A549 (cell line): ENCODE results near the gene PADI4. TPM values are rescaled to one million over a fixed set of nuclear protein-coding genes. Genes with fewer than 3 reads are reported as not detected.

Experiments used
- ATAC-seq, 2 experiments: fragments of 200-7000 bp in 1 of 2; fragments of >200 bp in 1 of 2; cut with Nextera tagmentation in 1 of 2; cut with Tn5 transposase in 1 of 2; 3 replicates each; pipeline versions ENCODE4 v1.8.0 to v1.9.1; 2018 to 2020; ENCODE audit warnings: mild to moderate bottlenecking in 1 of 2, moderate library complexity in 1 of 2
- CTCF ChIA-PET: fragments of 300-600 bp; sonication (Branson Sonifier 250); formaldehyde crosslinking; extraction: SDS; loops from one replicate; lab custom pipeline; 2021; ENCODE audit warnings: antibody characterized with exemption, inconsistent platforms; lab: Yijun Ruan, JAX
- POLR2A ChIA-PET: fragments of 350-600 bp; formaldehyde crosslinking; extraction: SDS; loops from one replicate; lab custom pipeline; 2021; ENCODE audit warnings: antibody characterized with exemption, inconsistent platforms; lab: Yijun Ruan, JAX
- DNase-seq, 2 experiments: peaks; one replicate each; pipeline versions ENCODE4 v3.0.0 to v3.0.0-alpha.2; 2011 to 2016; ENCODE audit warnings: low read depth in 1 of 2, low spot score in 1 of 2
- FAIRE-seq: peaks from 2 replicates; lab custom pipeline; 2011; peaks lifted over from hg19 to GRCh38; lab: Jason Lieb, UNC
- H3K27ac ChIP-seq, 2 experiments: fragments of >200 bp; sonication (Bioruptor Twin); formaldehyde crosslinking; 3 replicates each; pipeline ENCODE4 v1.5.1; 2016 to 2017
- H3K4me1 ChIP-seq: fragments of >200 bp; sonication (Bioruptor Twin); formaldehyde crosslinking; 3 replicates; pipeline ENCODE4 v1.6.1; 2016
- H3K4me2 ChIP-seq: fragments of >200 bp; sonication (Bioruptor Twin); formaldehyde crosslinking; 3 replicates; pipeline ENCODE4 v1.6.1; 2016
- H3K4me3 ChIP-seq: fragments of >200 bp; sonication (Bioruptor Twin); formaldehyde crosslinking; 3 replicates; pipeline ENCODE4 v1.5.1; 2016
- H3K9me3 ChIP-seq: fragments of >200 bp; sonication (Bioruptor Twin); formaldehyde crosslinking; 3 replicates; pipeline ENCODE4 v1.6.1; 2016
- ATOH8 ChIP-seq: fragments of 250-450 bp; sonication (Bioruptor Pico); IDR thresholded peaks from 2 replicates; pipeline ENCODE4 v1.5.0; 2020; ENCODE audit warnings: low read depth, mild to moderate bottlenecking, moderate library complexity
- BCL3 ChIP-seq: fragments of >200 bp; sonication (Bioruptor Twin); formaldehyde crosslinking; IDR thresholded peaks from 3 replicates; pipeline ENCODE4 v1.6.1; 2016
- CEBPB ChIP-seq, 2 experiments: fragments of >200 bp in 1 of 2; sonication (Bioruptor Twin) in 1 of 2; formaldehyde crosslinking in 1 of 2; IDR thresholded peaks; 2 replicates each; pipeline ENCODE4 v1.6.1; 2012 to 2016
- CTCF ChIP-seq: fragments of >200 bp; sonication (Bioruptor Twin); formaldehyde crosslinking; IDR thresholded peaks from 3 replicates; pipeline ENCODE4 v1.5.1; 2016
- EHF ChIP-seq: fragments of 250-450 bp; sonication (Bioruptor Pico); IDR thresholded peaks from 2 replicates; pipeline ENCODE4 v1.5.0; 2020; ENCODE audit warnings: mild to moderate bottlenecking
- ELK1 ChIP-seq: fragments of 150-350 bp; IDR thresholded peaks from 2 replicates; pipeline ENCODE4 v1.6.1; 2014; ENCODE audit warnings: low read depth, mild to moderate bottlenecking, low read length
- ESRRA ChIP-seq: fragments of 150-350 bp; IDR thresholded peaks from 2 replicates; pipeline ENCODE4 v1.6.1; 2014; ENCODE audit warnings: mild to moderate bottlenecking, low read length, borderline replicate concordance
- FOXS1 ChIP-seq: fragments of 250-450 bp; sonication (Bioruptor Pico); IDR thresholded peaks from 2 replicates; pipeline ENCODE4 v1.5.0; 2020; ENCODE audit warnings: mild to moderate bottlenecking, moderate library complexity
- HDAC2 ChIP-seq: fragments of 200-600 bp; sonication (generic); IDR thresholded peaks from 2 replicates; pipeline ENCODE4 v1.6.1; 2016
- HEYL ChIP-seq: fragments of 250-450 bp; sonication (Bioruptor Pico); IDR thresholded peaks from 2 replicates; pipeline ENCODE4 v1.8.0; 2021; ENCODE audit warnings: mild to moderate bottlenecking, moderate library complexity
- KDM1A ChIP-seq: fragments of 200-600 bp; sonication (generic); IDR thresholded peaks from 2 replicates; pipeline ENCODE4 v1.6.1; 2016; ENCODE audit warnings: low read depth, mild to moderate bottlenecking
- MAFK ChIP-seq: fragments of 450-650 bp; IDR thresholded peaks from 2 replicates; pipeline ENCODE4 v1.6.1; 2014; ENCODE audit not compliant: partially characterized antibody
- MAX ChIP-seq: IDR thresholded peaks from 2 replicates; pipeline ENCODE4 v1.6.1; 2012
- NFE2L2 ChIP-seq: fragments of 150-350 bp; conservative IDR thresholded peaks from 2 replicates; pipeline ENCODE4 v1.6.1; 2014; ENCODE audit warnings: low read length
- PBX3 ChIP-seq: IDR thresholded peaks from 2 replicates; pipeline ENCODE4 v1.6.1; 2012
- POLR2AphosphoS2 ChIP-seq: conservative IDR thresholded peaks from 2 replicates; pipeline ENCODE4 v1.6.1; 2012; ENCODE audit warnings: low read length, improper control_type of control experiment, inconsistent platforms
- RCOR1 ChIP-seq: fragments of 150-350 bp; IDR thresholded peaks from 2 replicates; pipeline ENCODE4 v1.6.1; 2014; ENCODE audit warnings: antibody characterized with exemption, low read length, low read depth
- REST ChIP-seq: fragments of 200-600 bp; sonication (generic); IDR thresholded peaks from 2 replicates; pipeline ENCODE4 v1.6.1; 2016; ENCODE audit warnings: antibody characterized with exemption, mild to moderate bottlenecking, moderate library complexity
- RFX5 ChIP-seq: fragments of 450-650 bp; IDR thresholded peaks from 2 replicates; pipeline ENCODE4 v1.7.1; 2014; ENCODE audit warnings: antibody characterized with exemption, mild to moderate bottlenecking, moderate library complexity
- RNF2 ChIP-seq: fragments of 200-600 bp; sonication (generic); IDR thresholded peaks from 2 replicates; pipeline ENCODE4 v1.6.1; 2016; ENCODE audit warnings: low read depth, mild to moderate bottlenecking, antibody characterized with exemption, moderate library complexity, borderline replicate concordance
- SREBF2 ChIP-seq: fragments of 450-650 bp; IDR thresholded peaks from 2 replicates; pipeline ENCODE4 v1.6.1; 2014; ENCODE audit warnings: mild to moderate bottlenecking, moderate library complexity
- ZC3H11A ChIP-seq: fragments of 450-650 bp; IDR thresholded peaks from 2 replicates; pipeline ENCODE4 v1.6.1; 2014; ENCODE audit warnings: antibody characterized with exemption, mild to moderate bottlenecking
- ZFP36 ChIP-seq: fragments of 450-650 bp; IDR thresholded peaks from 2 replicates; pipeline ENCODE4 v1.6.1; 2014; ENCODE audit warnings: borderline replicate concordance; ENCODE audit not compliant: partially characterized antibody
- WGBS: methylation state at CpG from one replicate; pipeline ENCODE4 v1.1.6; 2017; ENCODE audit errors: missing lambda C conversion rate; 5-methylcytosine and 5-hydroxymethylcytosine counted together
- polyA plus RNA-seq, 4 experiments: library from polyadenylated mRNA; depleted of rRNA in 3 of 4; stranded (reverse); fragments of >200 nt; fragmentation: RNase III in 1 of 4; extraction: RNeasy Plus Mini Kit Qiagen cat#74134 plus additional on column Dnase treatment in 1 of 4; gene quantifications; 2 replicates in 3 of 4; 3 replicates in 1 of 4; pipeline ENCODE4 v1.2.3, GENCODE V29; 2011 to 2017

Gene PADI4
- polyA plus RNA-seq, 2 of the 4 experiments (the other 2 are of a cell fraction): not detected

- no peak for DNase-seq
- TF ChIP-seq RFX5: no peak
- no peak for TF ChIP-seq NFE2L2
- no peak for TF ChIP-seq ESRRA
- no peak for TF ChIP-seq BCL3
- TF ChIP-seq PBX3: no peak
- no peak for TF ChIP-seq RNF2
- no peak for TF ChIP-seq ZFP36
- TF ChIP-seq MAX: no peak
- TF ChIP-seq HEYL (CRISPR knock-in tag): no peak
- no peak for TF ChIP-seq KDM1A
- TF ChIP-seq HDAC2: no peak
- no peak for TF ChIP-seq CTCF
- no peak for TF ChIP-seq FOXS1
- TF ChIP-seq SREBF2: no peak
- no peak for TF ChIP-seq EHF (CRISPR knock-in tag)
- no peak for TF ChIP-seq ZC3H11A
- POLR2A ChIA-PET: no interaction called here
- peaks cover 3% of the 10 kb centered on the region; the same call in 1 of the 3 replicates for H3K4me1 ChIP-seq
- H3K9me3 ChIP-seq: no peaks in the 10 kb centered on the region
- peak overlapping the region in 1 of 2 experiments; percentile 77; a peak in 4 of 6 replicates for H3K27ac ChIP-seq
- H3K4me2 ChIP-seq: no peak overlapping the region
- no peak for ATAC-seq
- WGBS: 86% methylated on average over 7 of the region's 7 CpGs
- no peak overlapping the region for H3K4me3 ChIP-seq
- no peak for FAIRE-seq
- CTCF ChIA-PET: interaction anchor here (1.0 kb wide), 1 partner anchor 26 kb away, joined by 4 read pairs; no protein-coding TSS in a partner anchor
These were observed 2.2 kb downstream of the PADI4 start for GRCh38 chr1:17310068-17310640.

- peaks cover 3% of the 10 kb centered on the region; the same call in 1 of the 3 replicates for H3K4me1 ChIP-seq
- ATAC-seq (no peak), FAIRE-seq (no peak), DNase-seq (no peak)
- POLR2A ChIA-PET: no interaction called here
- WGBS: 75% methylated on average over 8 of the region's 9 CpGs
- no peaks in the 10 kb centered on the region for H3K9me3 ChIP-seq
- CTCF ChIA-PET: interaction anchor here (1.2 to 2.2 kb wide), 5 partner anchors 22 to 188 kb away, joined by 3 to 7 read pairs (median 4); no protein-coding TSS in a partner anchor
- no peak overlapping the region for H3K4me2 ChIP-seq
- no peak overlapping the region for H3K4me3 ChIP-seq
- no peak overlapping the region for H3K27ac ChIP-seq
- TF ChIP-seq ESRRA: no peak
- TF ChIP-seq CEBPB (IDR thresholded peaks at IDR 0.05): no peak
- no peak for TF ChIP-seq BCL3
- TF ChIP-seq RCOR1: no peak
- TF ChIP-seq REST: no peak
- no peak for TF ChIP-seq ATOH8 (CRISPR knock-in tag)
- no peak for TF ChIP-seq MAFK
- TF ChIP-seq EHF (CRISPR knock-in tag): no peak
- TF ChIP-seq NFE2L2: no peak
- no peak for TF ChIP-seq POLR2AphosphoS2
- TF ChIP-seq ELK1: no peak
These were observed 5.7 kb downstream of the PADI4 start for GRCh38 chr1:17313530-17314309.
